Activated T-cell treated with anti-CD3 and anti-CD28 coated beads, Interleukin-2, amount 50 U/mL, for 24 hours (primary cell): ENCODE measurements around the gene ABTB1.

ENCODE experiments used
- DNase-seq: peaks from one replicate; pipeline ENCODE4 v3.0.0-alpha.2; 2020
- H3K27ac Mint-ChIP-seq: 2 replicates; pipeline ENCODE4 v1.8.0; 2020; ENCODE audit warnings: mild to moderate bottlenecking, mixed read lengths
- H3K27me3 Mint-ChIP-seq: 2 replicates; pipeline ENCODE4 v1.8.0; 2020; ENCODE audit warnings: mixed read lengths
- H3K36me3 Mint-ChIP-seq: 2 replicates; pipeline ENCODE4 v1.8.0; 2020; ENCODE audit warnings: low read depth, mixed read lengths
- H3K4me1 Mint-ChIP-seq: 2 replicates; pipeline ENCODE4 v1.8.0; 2020; ENCODE audit warnings: low read depth, mixed read lengths
- H3K4me3 Mint-ChIP-seq: 2 replicates; pipeline ENCODE4 v1.8.0; 2020; ENCODE audit warnings: mild to moderate bottlenecking, moderate library complexity, mixed read lengths
- H3K9me3 Mint-ChIP-seq: 2 replicates; pipeline ENCODE4 v1.8.0; 2020; ENCODE audit warnings: mixed read lengths

Gene ABTB1

DNA sequence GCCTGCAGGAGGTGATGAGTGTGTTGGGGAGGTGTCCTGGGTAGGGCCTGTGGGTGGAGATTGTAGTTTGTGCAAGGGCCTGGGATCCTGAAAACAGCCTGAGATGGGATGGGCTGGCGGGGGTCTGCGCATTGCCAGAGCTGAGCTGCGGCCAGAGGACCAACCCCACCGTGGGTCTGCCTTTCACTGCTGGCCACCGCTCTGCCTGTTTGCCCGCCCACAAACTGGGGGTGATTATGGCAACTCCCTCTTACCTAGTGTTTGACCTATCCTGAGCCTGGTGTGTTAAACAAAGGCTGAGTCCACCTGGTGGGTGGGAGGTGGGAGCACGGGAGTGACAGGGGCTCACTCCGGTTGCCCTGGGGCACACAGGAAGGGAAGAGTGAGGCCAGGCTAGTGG lies 9.8 kb downstream of the ABTB1 start:
- H3K36me3 Mint-ChIP-seq = peaks cover 8% of the 10 kb centered on the region
- H3K4me3 Mint-ChIP-seq = no peak overlapping the region
- no peaks in the 10 kb centered on the region for H3K9me3 Mint-ChIP-seq
- no peak overlapping the region for H3K27ac Mint-ChIP-seq
- DNase-seq = no peak
- peaks cover 13% of the 10 kb centered on the region for H3K4me1 Mint-ChIP-seq
- H3K27me3 Mint-ChIP-seq = no peaks in the 10 kb centered on the region

- no peaks in the 10 kb centered on the region for H3K9me3 Mint-ChIP-seq
- peaks cover under 1% of the 10 kb centered on the region for H3K36me3 Mint-ChIP-seq
- H3K27me3 Mint-ChIP-seq = no peaks in the 10 kb centered on the region
- DNase-seq = peak; percentile 9
- no peak overlapping the region for H3K27ac Mint-ChIP-seq
- H3K4me1 Mint-ChIP-seq = peaks cover 11% of the 10 kb centered on the region
- no peak overlapping the region for H3K4me3 Mint-ChIP-seq
Measured at GRCh38 chr3:127684871-127685707, 12.3 kb downstream of the ABTB1 start.

DNA sequence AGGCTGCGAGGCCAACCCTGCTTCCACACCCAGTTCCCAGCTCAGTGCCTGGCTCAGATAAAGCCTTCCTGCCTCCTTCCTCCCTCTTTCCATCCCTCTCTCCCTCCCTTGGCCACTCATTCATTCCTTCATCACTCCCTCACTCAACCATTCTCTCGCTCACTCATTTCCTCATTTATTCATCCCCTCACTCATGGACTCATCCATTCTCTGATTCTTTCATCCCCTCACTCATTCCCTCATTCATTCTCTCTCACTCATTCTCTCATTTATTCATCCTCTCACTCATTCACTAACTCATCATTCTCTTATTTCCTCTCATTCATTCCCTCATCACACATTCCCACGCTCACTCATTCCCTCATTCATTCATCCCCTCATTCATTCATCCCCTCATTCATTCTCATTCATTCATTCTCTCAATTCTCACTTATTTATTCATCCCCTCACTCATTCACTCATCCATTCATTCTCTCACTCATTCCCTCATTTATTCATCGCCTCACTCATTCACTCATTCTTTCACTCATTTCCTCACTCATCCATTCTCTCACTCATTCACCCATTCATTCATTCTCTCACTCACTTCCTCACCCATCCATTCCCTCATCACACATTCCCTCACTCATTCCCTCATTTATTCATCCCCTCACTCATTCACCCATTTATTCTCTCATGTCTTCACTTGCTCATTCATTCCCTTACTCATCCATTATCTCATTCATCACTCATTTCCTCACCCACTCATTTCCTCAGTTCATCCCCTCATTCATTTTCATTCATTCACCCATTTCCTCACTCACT lies 13.2 kb downstream of the ABTB1 start:
- no peaks in the 10 kb centered on the region for H3K27me3 Mint-ChIP-seq

DNA sequence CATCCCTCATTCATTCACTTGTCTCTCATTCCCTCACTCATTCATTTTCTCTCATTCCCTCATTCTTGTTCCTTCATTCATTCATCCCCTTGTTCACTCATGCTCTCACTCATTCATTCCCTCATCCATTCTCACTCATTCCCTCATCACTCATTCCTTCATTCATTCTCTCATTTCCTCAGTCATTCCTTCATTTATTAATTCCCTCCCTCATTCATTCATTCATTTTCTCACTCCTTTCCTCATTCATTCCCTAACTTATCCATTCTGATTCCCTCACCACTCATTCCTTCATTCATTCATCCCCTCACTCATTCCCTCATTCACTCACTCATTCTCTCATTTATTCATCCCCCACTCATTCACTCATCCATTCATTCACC lies 13.8 kb downstream of the ABTB1 start:
- Mint-ChIP-seq H3K36me3 (no peaks in the 10 kb centered on the region), H3K9me3 (no peaks in the 10 kb centered on the region), H3K4me3 (no peak overlapping the region), H3K27me3 (no peaks in the 10 kb centered on the region), H3K27ac (no peak overlapping the region), H3K4me1 (peaks cover 10% of the 10 kb centered on the region)
- DNase-seq = no peak

More for the DNA sequence above, 13.2 kb downstream of the ABTB1 start:
- Mint-ChIP-seq H3K4me3 (no peak overlapping the region), H3K36me3 (no peaks in the 10 kb centered on the region), H3K27ac (no peak overlapping the region), H3K4me1 (peaks cover 11% of the 10 kb centered on the region), H3K9me3 (no peaks in the 10 kb centered on the region)
- DNase-seq = no peak

- Mint-ChIP-seq H3K27ac (no peak overlapping the region), H3K36me3 (no peaks in the 10 kb centered on the region), H3K4me3 (no peak overlapping the region), H3K27me3 (no peaks in the 10 kb centered on the region), H3K4me1 (peaks cover 8% of the 10 kb centered on the region), H3K9me3 (no peaks in the 10 kb centered on the region)
- no peak for DNase-seq
Measured at GRCh38 chr3:127687228-127687737, 14.5 kb downstream of the ABTB1 start.

GRCh38 chr3:127688022-127688415 lies 15.3 kb downstream of the ABTB1 start:
- no peaks in the 10 kb centered on the region for H3K27me3 Mint-ChIP-seq
- H3K9me3 Mint-ChIP-seq = no peaks in the 10 kb centered on the region
- peaks cover 8% of the 10 kb centered on the region for H3K4me1 Mint-ChIP-seq
- H3K27ac Mint-ChIP-seq = no peak overlapping the region
- no peak overlapping the region for H3K4me3 Mint-ChIP-seq
- no peaks in the 10 kb centered on the region for H3K36me3 Mint-ChIP-seq
- DNase-seq = peak; percentile 15

- H3K27me3 Mint-ChIP-seq = no peaks in the 10 kb centered on the region
- H3K27ac Mint-ChIP-seq = no peak overlapping the region
- H3K9me3 Mint-ChIP-seq = no peaks in the 10 kb centered on the region
- H3K36me3 Mint-ChIP-seq = no peaks in the 10 kb centered on the region
- peak; percentile 13 for DNase-seq
- peaks cover 5% of the 10 kb centered on the region for H3K4me1 Mint-ChIP-seq
- H3K4me3 Mint-ChIP-seq = no peak overlapping the region
Measured at GRCh38 chr3:127688416-127689265, 15.9 kb downstream of the ABTB1 start.

- peak; percentile 11 for DNase-seq
- H3K4me1 Mint-ChIP-seq = no peaks in the 10 kb centered on the region
- H3K27me3 Mint-ChIP-seq = no peaks in the 10 kb centered on the region
- no peak overlapping the region for H3K27ac Mint-ChIP-seq
- no peaks in the 10 kb centered on the region for H3K36me3 Mint-ChIP-seq
- no peak overlapping the region for H3K4me3 Mint-ChIP-seq
- H3K9me3 Mint-ChIP-seq = no peaks in the 10 kb centered on the region
Measured at GRCh38 chr3:127689266-127689860, 16.6 kb downstream of the ABTB1 start.

DNA sequence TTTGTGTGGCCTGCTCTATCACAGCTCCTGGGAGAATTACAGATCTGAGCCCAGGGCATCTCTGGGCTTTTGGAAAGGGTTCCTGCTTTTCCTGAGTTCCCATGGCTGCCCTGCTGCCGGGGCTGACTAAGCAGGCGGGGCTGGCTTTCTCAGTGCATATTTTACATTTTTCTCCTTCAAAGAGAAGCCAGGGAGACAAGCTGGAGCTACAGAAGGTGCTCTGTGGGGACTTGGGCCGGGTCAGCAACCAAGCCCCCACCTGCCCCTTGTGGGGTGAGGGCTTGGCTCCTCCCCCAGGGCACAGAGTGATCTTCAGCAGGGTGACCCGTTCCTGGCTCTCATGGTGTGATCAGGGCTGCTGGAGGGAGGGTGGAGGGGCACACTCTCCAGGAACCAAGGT lies 17.4 kb downstream of the ABTB1 start:
- DNase-seq = no peak
- H3K27me3 Mint-ChIP-seq = no peaks in the 10 kb centered on the region
- H3K9me3 Mint-ChIP-seq = no peaks in the 10 kb centered on the region
- H3K27ac Mint-ChIP-seq = no peak overlapping the region
- H3K4me3 Mint-ChIP-seq = no peak overlapping the region
- no peaks in the 10 kb centered on the region for H3K36me3 Mint-ChIP-seq
- H3K4me1 Mint-ChIP-seq = no peaks in the 10 kb centered on the region

DNA sequence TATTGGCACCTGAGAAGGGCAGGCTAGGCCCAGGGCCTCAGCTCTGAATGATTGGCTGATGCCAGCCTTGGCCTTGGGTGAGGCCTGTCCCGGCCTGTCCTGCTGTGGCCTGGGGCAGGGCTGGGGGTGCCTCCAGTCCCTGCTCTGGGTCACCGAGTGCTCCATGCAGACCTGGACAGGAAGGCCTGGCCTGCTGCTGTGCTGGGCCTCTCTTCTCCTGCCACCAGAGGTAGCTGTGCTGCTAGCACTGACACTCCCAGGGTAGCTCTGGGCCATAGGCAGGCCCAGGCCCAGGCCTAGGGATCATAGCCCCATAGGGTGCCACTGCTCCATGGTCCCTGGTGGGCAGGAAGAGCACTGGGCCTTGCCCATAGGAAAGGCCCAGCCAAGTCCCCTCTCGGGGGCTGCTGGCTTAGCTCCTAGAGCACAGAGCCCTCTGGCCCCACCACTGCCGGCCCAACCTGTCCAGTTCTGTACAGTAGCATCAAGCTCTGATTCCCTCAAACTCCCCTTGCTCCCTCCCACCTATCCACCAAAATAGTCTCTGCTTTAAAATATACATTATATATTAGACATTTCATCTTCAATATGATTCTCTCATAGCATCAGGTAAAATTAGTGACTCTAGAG lies 18.2 kb downstream of the ABTB1 start:
- Mint-ChIP-seq H3K4me1 (no peaks in the 10 kb centered on the region), H3K36me3 (no peaks in the 10 kb centered on the region), H3K9me3 (no peaks in the 10 kb centered on the region), H3K4me3 (no peak overlapping the region), H3K27me3 (no peaks in the 10 kb centered on the region), H3K27ac (no peak overlapping the region)
- no peak for DNase-seq

GRCh38 chr3:127691489-127691888 lies 18.7 kb downstream of the ABTB1 start:
- Mint-ChIP-seq H3K36me3 (no peaks in the 10 kb centered on the region), H3K27me3 (no peaks in the 10 kb centered on the region), H3K27ac (no peak overlapping the region), H3K4me3 (no peak overlapping the region), H3K9me3 (no peaks in the 10 kb centered on the region), H3K4me1 (no peaks in the 10 kb centered on the region)
- DNase-seq = no peak

DNA sequence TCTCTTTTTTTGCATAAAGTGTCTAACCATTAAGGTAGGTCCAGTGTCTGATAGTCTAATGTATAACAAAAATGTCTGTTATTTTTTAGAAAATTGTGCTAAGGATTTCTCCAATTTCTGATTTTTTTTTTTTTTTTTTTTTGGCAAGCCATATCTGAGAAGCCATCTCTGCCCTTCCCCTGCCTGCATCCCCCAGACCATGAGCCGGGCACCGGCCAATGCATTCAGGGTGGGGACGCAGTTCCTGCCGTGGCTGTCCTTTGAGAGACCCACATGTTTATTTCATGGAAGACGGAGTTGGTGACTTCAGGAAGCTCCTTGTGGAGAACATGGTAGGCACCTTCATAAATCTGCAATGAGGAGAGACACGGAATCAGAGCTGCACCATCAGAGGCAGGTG lies 19.2 kb downstream of the ABTB1 start:
- H3K9me3 Mint-ChIP-seq = no peaks in the 10 kb centered on the region
- H3K36me3 Mint-ChIP-seq = no peaks in the 10 kb centered on the region
- no peak overlapping the region for H3K4me3 Mint-ChIP-seq
- H3K27ac Mint-ChIP-seq = no peak overlapping the region
- no peaks in the 10 kb centered on the region for H3K4me1 Mint-ChIP-seq
- no peak for DNase-seq
- H3K27me3 Mint-ChIP-seq = no peaks in the 10 kb centered on the region

- Mint-ChIP-seq H3K27ac (no peak overlapping the region), H3K36me3 (no peaks in the 10 kb centered on the region)
Measured at GRCh38 chr3:127692501-127693335, 20.0 kb downstream of the ABTB1 start.

More at GRCh38 chr3:127692501-127693335, 20.0 kb downstream of the ABTB1 start:
- Mint-ChIP-seq H3K4me3 (no peak overlapping the region), H3K4me1 (no peaks in the 10 kb centered on the region), H3K27me3 (no peaks in the 10 kb centered on the region), H3K9me3 (no peaks in the 10 kb centered on the region)
- no peak for DNase-seq
